Medulla oblongata (tissue), 1 donor: ENCODE measurements around the gene KCNC1.

Experiments used
- DNase-seq: peaks from one replicate; pipeline ENCODE4 v3.0.0-alpha.2; 2015; ENCODE audit errors: extremely low spot score

Gene KCNC1

DNA sequence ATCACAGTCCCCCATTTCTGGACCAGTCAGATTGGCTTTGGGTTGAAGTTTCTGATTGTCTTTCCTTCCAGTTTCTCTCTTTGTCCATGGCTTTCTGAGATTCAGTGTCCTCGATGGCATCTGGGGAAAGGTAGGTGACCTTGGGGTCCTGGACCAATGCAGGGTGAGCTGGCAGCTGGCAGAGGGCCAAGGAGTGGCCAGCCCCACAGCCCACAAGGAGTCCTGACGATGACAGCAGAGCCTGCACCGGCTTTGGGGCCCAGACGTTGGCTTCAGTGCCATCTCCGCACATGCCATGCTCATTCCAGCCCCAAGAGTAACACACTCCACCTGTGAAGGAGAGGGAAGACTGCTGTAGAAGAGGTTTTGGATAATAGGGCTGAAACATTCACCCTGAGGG is 53.5 kb downstream of the KCNC1 start:
- no peak for DNase-seq

DNA sequence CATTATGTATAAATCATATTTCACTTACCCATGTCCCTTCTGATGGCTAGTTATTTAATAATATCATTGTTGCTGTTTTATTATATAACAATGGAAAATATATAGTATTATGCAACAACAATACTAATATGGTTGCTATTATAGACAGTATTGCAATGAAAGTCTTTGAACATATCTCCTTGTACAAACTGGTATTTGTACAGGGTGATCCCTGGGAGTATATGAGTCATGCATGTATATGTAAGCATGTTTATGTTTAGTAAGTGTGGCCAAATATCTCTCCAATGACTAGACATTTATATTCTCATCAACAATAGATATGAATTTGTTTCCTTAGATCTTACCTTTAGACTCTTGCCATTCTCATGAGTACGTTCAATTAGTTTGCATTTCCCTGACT is 55.9 kb downstream of the KCNC1 start:
- no peak for DNase-seq

DNA sequence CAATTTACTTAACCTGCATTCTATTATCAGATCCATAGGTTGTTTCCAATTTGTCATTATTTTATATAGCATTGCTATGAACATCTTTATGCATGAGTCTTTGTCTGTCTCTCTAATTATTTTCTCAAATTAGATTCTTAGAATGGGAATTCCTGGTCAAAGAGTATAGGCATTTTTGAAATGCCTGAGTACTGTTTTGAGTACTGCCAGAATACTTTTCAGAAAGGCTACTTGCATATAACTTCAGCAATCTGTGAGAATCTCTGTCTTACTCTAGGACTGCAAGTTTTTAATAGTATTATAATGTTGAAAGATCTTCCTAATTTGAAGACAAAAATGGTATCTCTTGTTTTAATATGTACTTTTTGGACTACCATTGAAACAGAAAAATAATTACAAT is 56.6 kb downstream of the KCNC1 start:
- DNase-seq = no peak

- no peak for DNase-seq
Measured at GRCh38 chr11:17792161-17792560, 57.6 kb downstream of the KCNC1 start.

- DNase-seq = no peak
Measured at GRCh38 chr11:17793642-17794170, 59.1 kb downstream of the KCNC1 start.

DNA sequence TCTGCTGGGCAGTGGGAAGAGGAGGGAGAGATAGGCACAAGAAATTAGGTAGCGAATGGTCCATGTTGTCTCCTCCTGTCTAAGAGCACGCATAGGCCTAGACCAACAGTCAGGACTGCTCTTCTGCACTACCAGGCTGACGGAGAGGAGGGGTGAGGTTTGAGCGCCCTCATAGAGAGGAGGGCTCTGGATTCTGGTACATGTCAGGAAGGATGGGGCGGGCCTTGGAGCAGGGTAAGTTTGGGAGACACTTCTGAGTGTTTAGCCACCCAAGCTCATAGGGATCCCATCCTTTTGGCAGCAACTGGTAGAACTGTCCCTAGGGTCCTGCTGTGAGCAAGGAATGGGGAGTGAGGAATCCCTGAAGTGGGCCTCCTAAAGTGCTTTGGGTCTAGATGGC is 60.4 kb downstream of the KCNC1 start:
- DNase-seq = no peak

- no peak for DNase-seq
Measured at GRCh38 chr11:17796154-17796553, 61.6 kb downstream of the KCNC1 start.

GRCh38 chr11:17798253-17798652 is 63.7 kb downstream of the KCNC1 start:
- DNase-seq = no peak

DNA sequence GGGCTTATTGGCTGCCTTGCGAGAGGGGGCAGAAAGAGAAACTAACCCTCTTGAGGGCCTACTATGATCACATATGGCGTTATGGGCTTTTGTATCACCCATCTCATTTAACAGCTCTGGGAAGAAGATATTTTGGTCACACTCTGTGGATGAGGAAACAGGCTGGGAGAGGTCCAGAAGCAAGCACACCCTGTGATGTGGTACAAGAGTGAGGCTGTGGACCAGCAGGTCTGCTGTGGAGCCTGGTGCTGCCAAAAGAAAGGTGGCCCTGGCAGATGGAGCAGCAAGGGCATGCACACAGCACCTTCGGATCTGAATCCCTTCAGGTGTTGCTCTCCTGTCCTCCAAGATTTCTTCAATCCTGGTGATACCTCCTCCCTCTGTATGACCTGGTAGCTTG is 64.1 kb downstream of the KCNC1 start:
- no peak for DNase-seq

DNA sequence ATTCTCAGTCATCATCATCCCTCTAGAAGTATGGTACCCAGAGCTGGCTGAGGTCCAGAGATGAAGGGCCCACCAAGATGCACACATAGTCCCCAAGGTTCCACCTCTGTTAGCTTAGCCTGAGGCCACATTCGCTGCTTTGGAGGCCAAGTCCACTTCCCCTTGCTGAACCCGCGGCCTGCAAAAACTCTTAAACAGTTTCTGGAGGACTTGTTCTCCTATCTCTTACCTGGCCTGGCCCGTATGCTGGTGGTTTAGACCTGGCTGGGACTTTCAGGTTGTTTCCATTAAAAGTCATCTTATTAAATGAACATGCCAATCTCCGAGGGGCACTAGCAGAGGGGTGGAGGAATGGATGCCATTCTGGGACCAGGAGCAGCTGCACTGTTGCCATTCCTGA is 64.6 kb downstream of the KCNC1 start:
- DNase-seq = no peak

- no peak for DNase-seq
Measured at GRCh38 chr11:17801166-17801565, 66.6 kb downstream of the KCNC1 start.

GRCh38 chr11:17802491-17802890 is 67.9 kb downstream of the KCNC1 start:
- no peak for DNase-seq

DNA sequence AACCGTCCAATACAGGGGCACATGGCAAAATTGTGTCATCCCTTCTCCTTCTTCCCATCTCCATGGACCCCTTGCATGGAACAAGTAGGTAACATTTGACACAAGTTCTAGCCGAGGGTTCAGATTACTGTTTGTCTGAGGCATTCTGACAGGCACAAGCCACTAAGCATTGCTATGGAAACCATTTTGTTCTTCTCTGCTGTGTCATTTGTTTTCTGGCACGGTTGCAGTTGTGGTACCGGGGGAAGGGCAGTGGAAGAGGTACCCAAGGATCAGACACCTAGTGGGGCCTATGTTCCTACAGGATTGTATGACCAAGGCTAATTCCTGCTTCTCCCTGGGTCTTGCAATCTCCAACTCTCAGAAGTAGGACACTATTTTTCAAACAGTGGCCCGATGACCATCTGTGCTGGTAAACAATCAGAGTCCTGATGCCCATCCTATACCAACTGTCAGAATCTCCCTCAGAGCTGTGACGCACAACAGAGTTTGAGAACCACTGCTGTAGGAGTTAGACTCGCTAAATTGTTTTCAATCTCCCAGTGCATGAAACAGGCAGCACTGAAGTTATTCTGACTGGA is 69.3 kb downstream of the KCNC1 start:
- DNase-seq = no peak

DNA sequence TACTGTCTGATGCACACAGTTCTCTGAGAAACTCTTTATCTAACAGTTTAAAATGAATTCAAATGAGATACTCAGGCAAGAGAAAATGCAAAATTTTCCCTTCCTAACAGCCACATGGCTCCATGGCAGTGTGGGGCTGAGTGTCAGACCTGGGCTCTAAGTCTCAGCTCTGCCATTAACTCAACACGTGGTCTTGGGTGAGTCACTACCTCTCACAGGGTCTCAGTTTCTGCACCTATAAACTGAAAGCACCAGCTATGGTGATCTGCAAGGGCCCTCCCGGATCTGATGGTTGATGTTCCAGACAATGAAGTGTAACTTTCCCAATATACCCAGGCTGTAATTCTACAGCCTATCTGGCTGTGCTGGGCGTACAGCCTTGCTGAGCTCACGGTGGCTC is 70.5 kb downstream of the KCNC1 start:
- no peak for DNase-seq

DNA sequence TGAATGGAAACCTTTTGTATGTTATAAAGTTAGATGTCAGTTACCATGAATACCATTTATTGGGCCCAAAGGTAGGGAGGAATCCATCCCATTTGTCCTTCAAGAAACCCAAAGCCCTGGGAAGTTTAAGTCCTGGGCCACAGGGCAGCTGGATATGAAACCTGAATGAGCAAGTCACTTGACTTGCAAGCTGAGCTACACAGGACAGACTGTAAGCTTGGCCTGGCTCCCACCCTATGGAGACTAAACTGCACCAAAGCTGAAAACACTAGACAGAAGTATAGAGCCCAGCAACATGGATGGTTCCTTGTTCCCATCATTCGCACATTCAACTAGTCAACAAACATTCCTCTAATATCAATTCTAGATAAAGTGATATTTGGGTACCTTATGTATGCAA is 71.3 kb downstream of the KCNC1 start:
- no peak for DNase-seq

DNA sequence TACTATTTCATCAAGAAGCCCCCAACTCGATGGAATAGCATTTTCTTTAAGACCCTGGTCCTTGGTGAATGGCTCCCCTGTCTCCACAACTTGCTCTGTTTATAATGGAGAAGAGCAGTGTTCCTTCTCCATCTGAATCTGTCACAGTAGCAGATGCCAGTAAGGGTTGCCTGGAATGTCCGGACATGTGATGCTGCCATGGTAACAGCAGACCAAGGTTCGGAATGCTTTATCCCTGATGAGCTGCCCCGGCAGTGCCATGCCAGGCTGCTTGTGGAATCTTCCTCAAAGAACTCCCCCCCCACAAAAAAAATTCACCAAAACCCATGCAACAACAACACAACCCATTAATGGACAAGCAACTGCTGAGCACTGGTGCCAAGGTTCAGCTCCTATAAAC is 72.5 kb downstream of the KCNC1 start:
- peak; percentile 27 for DNase-seq

DNA sequence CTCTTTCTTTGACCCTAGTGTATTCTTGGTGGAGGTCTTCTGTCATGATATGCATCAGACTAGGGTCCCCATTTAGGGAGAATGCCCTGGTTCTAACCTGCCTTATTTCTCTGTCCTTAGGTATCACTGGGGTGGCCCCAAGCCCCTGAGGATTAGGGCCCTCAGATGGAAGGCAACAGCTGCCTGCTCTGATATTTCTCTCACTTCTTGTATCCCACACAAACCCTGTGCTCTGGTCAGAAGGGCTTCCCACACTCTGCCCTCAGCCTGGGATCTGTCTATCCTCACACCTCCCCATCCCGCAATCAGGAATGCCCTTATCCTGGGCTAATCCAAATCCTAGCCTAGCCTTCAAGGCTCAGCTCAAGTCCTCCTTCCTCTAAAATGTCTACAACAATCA is 75.5 kb downstream of the KCNC1 start:
- no peak for DNase-seq

DNA sequence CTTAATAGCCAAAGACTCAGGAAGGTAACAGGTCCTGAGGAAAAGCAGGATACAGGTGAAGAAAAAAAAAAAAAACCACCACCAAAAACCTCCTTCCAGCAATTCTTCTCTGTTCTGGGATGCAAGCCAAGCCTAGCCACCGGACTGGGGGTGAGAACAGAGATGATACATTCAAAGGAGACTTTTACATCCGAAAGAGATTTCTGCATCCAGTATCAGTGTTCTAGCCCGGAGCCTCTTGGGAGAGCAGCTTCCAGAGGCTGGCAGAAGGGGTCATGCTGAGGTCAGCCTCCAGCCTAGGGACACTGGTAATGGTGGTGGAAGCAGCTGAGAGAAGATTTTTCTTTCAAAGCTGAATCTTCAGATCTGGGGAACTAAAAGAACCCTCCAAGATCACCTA is 76.2 kb downstream of the KCNC1 start:
- DNase-seq = peak; percentile 47

DNA sequence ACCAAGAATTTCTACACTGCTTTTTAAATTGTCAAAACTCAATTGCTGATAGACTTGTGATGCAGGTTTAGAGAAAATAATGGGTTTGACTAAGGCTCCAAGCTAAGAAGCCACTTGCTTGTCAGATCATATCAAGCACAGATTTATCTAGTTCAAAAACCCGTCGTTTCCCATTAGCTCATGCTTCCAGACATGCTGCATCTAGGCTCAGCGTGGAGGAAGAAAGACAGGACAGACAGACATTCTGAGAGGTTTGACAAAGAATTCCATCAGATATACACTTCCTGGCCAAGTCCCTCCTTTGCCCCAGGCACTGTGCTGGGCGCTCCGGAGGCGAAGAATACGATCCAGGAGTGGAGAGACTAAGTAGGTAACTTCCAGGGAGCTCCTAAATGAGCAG is 76.8 kb downstream of the KCNC1 start:
- no peak for DNase-seq

DNA sequence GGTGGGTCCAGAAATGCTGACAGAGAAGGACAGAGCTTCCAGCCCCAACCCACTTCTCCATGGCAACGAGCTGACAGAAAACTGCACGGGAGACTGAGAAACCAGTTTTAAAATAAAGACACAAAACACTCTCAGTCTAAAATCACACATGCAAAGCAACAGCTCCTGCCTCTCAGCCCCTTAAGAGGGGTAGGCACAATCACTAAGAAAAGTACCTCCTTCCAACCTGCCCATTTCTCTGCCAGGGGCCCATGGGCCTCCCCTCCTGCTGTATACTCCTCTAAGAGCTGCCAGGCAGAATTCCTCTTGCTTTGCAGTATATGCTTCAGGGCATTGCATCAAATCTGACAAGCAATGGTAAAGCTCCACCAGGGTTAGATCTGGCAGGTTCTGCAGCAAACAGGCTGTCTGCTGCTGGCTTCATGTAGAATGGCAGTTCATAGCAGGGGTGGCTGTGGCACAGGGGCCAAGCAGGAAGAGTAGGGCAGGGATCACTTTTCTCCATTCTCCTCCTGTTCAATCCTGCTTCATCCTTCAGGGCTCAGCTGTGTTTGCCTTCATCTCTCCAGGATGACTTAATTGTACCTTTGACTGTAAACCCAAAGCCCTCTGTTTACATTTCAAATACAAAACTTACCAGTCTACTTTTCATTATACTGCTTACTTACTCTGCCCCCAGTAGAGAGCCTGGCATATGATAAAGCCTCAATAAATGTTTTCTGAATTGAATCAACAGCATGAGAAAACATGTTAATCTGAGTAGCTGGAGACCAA is 77.7 kb downstream of the KCNC1 start:
- no peak for DNase-seq

DNA sequence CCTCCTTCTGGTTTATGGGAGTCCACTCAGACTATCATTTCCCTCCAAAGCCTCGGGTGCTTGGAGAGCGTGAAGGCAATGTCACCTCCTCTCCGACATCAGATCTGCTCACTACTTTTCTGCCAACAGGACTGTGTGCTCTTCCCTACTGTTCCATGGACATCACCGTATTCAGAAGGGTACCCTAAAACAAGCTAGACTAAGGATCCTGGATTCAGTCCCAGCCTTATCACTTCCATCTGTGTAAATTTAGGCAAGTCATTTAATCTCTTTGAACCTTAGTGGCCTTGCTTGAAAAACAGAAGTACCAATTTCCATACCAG is 78.2 kb downstream of the KCNC1 start:
- DNase-seq = no peak

DNA sequence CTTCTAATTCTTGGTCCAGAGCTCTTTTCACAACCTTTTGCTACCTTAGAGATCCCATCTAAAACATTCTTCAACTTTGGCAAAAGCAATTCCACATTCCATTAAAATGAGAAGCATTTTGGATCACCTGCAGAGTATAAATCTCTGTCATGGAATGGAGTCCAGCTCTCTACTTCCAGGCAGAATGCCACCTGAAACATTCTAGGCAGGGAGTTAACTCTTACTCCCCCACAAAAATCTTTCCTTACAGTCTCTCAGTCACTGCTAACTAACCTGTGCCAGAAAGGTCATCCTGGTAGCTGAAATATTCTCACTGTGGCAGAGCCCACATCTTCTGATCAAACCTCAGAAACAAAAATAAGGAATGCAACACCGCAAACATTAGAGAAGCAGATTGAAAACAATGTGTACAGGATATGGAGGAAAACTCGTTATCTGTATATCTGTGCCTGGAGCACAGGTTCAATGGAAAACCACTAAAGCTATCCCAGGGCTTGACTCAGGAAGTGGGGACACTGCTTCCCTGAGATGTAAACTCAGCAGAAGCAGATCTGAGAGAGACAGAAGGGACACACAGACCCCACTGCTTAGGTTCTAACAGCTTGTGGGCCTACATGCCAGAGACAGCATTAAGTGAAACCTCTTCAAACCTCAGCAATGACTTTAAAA is 78.9 kb downstream of the KCNC1 start:
- DNase-seq = no peak

GRCh38 chr11:17814546-17814945 is 80.0 kb downstream of the KCNC1 start:
- DNase-seq = no peak
